Medulla oblongata (tissue), 1 donor: ENCODE measurements around the gene C1GALT1.
A peak's percentile ranks its signal among the peaks of the same experiment; 100 is the strongest.
"Not testable (repeated sequence)": the region's sequence is repeated elsewhere in the genome, so short reads cannot be mapped to it uniquely, and the experiment has no call there.

Experiments
- DNase-seq: peaks from one replicate; pipeline ENCODE4 v3.0.0-alpha.2; 2015; ENCODE audit errors: extremely low spot score

Gene C1GALT1

GRCh38 chr7:7169296-7169695 lies 13.0 kb upstream of the C1GALT1 start:
- DNase-seq = no peak

DNA sequence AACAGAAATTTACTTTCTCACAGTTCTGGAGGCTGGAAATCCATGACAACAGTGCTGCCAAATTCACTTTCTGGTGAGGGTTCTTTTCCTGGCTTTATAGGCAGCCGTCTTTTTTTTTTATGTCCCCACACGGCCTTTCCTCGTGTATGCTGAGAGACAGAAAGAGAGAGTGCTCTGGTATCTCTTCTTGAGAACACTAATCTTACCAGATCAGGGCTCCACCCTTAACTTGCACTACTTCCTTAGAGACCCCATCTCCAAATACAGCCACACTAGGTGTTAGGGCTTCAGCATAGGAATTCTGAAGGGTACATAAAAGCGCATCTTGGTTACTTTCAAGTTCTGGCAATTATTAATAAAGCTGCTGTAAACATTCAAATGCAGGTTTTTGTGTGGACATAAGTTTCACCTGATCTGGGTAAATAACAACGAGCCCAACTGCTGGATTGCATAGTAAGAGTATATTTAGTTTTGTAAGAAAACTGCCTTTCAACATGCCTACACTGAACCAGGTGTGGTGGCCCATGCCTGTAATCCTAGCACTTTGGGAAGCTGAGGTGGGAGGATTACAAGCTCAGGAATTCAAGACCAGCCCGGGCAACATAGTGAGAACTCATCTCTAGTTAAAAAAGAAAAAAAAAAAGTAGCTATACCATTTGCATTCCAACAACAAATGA lies 8.2 kb upstream of the C1GALT1 start:
- DNase-seq = no peak

GRCh38 chr7:7175075-7175695 lies 7.2 kb upstream of the C1GALT1 start:
- DNase-seq = no peak

DNA sequence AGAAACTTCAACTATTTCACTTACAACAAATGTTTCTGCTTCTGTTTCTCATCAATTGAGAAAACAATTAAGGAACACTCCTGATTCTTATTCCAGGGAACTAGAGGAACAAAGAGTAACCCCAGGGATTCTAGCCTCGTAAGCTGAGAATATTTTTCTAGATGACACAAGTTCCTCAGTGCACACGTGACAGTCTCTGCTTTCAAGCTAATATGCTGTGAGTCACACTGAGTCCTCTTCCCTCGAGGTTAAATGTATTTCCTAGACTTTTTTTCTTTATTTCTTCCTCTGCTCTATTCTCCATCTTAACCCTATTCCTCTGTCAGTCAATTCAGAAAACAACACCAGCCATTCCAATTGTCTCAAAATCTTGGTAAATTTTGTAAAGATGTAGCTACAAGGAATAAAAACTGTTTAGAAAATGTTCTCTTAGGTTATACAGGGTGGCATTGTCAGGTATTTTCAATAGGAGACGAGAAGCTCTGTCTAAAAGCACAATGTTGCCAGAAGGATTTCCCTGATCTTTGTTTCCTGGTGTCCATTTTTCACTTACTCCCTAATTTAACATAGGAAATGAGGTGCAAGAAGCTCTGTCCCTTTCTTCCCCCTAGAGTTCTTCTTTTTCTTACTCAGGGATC lies 5.8 kb upstream of the C1GALT1 start:
- DNase-seq = peak; percentile 52

GRCh38 chr7:7177044-7177517 lies 5.3 kb upstream of the C1GALT1 start:
- no peak for DNase-seq

GRCh38 chr7:7178081-7178480 lies 4.3 kb upstream of the C1GALT1 start:
- no peak for DNase-seq

DNA sequence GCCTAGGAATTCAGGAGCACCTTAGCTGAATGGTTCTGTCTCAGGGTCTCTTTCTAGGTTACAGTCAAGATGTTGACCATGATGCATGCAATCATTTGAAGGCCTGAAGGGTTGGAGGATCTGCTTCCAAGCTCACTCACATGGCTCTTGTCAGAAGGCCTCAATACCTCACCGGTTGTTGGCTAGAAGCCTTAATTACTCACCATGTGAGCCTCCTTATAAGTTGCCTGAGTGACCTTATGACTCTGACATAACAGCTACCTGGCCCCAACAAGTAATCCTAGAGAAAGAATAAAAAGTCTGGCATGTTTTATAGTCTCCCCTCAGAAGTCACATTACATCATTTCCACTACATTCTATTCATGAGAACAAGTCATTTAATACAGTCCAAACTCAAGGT lies 3.4 kb upstream of the C1GALT1 start:
- DNase-seq = no peak

DNA sequence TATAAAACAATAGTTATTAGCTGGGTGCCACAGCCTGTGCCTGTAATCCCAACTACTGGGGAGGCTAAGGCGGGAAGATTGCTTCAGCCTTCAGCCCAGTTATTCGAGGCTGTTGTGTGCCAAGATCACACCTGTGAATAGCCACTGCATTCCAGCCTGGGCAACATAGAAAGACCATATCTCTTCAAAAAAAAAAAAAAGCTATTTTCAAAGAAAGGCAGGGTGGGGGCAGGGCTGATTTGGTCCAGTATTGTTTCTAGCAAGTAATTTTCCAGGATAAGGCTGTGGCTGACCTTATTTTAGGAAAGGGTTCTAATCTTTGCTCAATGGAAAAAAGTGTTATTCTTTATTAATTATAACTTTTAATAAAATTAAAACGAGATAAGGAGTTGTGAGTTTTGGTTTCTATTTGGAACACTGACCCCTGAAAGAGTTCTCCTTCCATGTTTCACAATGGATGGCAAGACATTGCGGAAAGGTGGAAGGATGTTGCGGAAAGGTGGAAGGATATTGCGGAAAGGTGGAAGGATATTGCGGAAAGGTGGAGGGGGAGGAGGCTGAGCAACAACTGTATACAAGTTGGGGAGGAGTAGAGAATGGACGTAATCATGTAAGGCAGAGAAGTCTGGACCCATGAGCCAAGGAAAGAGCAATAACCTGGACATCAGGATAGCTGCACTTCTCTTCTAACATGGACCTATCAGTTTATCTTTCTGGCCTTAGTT lies 1.5 kb upstream of the C1GALT1 start:
- no peak for DNase-seq

GRCh38 chr7:7181519-7182155 lies 707 bp upstream of the C1GALT1 start:
- peak; percentile 81 for DNase-seq

DNA sequence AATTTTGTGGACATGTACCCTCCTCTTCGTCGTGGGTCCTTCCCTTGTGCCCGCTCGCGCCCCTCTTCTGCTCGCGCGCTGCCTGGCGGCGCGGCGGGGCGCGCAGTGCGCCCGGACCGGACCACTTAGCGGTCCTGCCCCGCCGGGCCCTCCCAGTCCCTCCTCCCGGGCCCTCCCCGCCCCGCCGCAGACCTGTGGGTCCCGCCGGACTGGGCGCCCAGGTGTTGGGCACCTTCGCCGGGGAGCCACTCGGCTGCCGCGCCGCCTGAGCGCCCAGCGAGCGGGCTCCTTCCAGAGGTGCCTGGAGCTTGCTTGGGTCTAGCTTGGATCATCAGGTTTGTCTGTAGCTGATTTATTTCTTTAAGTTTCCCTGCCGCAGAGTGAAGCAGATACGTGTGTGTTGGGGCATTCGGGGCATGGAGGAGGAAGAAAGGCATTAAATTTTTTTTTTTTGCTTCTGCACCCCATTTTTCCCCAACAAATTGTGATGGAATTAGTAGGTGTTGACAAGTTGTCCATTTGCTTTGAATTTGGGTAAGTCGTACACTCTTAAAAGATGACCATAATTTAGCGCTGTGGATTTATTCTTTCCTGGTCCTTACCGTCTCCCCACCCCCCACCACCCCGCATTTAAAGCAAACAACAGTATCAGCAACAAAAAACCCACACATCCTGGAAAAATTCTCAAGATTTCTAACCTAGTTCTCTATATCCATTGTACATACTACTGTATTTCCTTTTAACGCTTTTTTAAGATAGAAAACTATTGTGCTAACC lies 905 bp downstream of the C1GALT1 start:
- peak; percentile 45 for DNase-seq

DNA sequence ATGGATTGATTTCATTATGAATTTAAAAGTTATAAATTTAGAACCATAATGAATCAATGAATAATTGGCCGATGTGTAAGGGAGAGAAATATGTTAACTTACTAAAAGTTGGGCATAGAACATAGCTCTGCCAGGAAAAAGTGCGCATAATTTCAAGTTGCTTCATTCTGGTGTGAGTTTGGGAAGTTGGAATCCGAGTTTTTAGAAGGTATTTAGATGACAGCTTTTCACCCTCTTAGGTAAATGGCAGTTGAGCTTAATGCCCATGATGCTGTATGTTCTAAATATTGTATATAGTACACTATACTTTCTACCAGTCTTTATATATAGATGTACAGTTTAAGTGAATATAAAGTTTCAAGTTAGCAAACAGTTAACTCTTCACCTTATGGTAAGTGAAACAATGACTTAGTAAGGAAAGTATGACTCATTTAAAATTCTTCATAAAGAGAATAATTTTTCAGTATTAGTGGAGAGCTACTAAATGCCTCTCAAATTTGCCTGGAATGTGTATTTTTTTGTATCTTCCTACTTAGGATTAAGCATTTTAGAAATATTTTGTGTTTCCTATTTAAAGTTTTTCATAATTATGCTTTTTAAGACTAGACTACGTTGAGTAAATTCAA lies 1.6 kb downstream of the C1GALT1 start:
- peak; percentile 41 for DNase-seq

DNA sequence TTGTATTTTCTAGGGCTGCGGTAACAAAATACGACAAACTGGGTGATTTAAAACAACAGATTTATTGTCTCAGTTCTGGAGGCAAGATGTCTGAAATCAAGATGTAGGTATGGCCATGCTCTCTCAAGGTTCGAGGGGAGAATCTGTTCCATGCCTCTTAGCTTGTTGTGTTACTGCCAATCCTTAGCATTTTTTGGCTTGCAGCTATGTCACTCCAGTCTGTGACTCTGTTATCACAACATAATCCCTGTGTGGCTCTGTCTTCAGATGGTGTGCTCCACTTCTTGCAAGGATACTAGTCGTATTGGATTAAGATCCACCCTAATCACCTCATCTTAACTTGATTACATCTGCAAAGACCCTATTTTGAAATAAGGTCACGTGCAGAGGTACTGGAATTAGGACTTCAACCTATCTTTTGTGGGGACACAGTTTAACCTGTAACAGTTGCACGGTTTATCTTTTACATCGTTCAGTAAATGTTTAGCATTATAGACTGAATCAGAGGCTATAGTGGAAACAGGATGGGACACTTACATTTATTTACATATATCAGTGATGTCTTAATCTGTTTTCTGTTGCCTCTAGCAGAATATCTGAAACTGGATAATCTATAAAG lies 3.1 kb downstream of the C1GALT1 start:
- peak; percentile 34 for DNase-seq

DNA sequence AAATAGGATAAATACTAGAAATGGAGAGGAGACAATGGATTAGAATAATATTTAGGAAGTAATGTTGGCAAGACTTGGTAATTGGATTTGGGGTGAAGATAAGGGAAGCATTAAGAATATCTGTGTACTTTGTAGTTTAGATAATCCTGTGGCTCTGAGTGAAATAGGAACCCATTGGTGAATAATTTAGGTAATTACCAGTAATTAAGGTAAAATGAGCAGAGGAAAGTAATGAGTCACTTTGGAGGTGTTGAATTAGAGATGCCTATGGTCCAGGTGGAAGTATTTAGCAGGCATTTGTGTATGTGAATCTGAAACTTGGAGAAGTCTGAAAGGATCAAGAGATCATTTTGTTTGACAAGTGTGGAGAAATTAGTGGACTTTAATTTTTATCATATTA lies 5.7 kb downstream of the C1GALT1 start:
- no peak for DNase-seq

DNA sequence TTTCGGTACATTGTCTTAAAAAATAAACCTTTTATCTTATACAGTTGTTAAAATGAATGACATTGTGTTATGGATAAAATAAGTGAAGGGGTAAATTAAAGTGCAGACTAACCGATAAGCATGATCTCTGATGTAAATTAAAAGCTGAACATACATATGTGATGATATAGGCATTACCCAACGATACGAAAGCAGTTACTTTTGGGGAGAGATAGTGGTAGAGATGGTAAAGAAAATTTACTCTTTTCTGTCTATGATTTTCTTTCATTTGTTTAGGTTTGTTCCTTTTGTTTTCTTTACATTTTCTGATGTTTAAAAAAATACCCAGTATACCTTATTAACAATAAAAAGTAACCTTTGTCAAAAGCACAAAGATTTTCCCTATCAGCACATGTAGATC lies 6.4 kb downstream of the C1GALT1 start:
- DNase-seq = no peak

DNA sequence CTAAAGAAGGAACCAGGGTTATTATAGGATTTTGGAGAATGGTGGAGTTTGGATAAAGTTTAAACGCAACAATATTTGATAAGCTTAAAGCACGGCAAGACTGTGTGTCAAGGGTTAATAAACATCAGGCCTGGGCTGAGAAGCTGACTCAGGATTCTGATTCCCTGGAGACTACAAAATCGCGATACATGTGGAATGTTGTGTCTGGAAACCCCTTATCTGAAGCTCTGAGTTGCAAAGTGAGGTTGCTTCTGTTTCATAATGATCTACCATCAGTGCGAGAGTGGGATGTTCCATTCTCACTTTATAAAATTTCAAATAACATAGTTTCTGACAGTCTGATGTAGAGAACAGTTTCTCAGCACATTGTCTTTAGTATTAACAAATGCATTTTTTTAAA lies 7.8 kb downstream of the C1GALT1 start:
- DNase-seq = no peak

DNA sequence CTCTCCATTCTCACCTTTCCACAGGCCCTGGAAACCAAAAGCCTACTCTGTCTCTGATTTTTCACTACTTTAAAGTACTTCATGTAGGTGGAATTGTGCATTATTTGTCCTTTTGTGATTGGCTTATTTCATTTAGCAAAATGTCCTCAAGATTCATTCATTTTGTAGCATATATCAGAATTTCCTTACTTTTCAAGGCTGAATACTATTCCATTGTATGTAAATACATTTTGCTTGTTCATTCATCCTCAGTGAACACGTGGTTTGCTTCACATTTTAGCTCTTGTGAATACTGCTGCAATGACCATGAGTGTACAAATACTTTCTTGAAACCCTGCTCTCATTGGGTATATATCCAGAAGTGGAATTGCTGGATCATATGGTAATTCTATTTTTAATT lies 8.8 kb downstream of the C1GALT1 start:
- no peak for DNase-seq

DNA sequence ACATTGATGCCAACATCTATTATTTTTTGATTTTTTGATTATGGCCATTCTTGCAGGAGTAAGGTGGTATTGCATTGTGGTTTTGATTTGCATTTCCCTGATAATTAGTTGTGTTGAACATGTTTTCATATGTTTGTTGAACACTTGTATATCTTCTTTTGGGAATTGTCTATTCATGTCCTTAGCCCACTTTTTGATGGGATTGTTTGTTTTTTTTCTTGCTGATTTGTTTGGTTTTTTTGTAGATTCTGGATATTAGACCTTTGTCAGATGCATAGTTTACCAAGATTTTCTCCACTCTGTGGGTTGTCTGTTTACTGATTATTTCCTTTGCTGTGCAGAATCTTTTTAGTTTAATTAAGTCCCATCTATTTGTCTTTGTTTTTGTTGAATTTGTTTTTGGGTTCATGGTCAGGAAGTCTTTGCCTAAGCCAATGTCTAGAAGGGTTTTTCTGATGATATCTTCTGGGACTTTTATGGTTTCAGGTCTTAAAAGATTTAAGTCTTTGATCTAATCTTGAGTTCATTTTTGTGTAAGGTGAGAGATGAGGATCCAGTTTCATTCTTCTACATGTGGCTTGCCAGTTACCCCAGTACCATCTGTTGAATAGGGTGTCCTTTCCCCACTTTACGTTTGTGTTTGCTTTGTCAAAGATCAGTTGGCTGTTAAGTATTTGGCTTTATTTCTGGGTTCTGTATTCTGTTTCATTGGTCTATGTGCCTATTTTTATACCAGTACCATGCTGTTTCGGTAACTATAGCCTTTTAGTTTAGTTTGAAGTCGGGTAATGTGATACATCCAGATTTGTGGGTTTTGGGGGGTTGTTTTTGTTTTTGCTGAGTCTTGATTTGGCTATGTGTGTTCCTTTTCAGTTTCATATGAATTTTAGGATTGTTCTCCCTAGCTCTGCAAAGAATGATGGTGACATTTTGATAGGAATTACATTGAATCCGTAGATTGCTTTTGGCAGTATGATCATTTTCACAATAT lies 10.7 kb downstream of the C1GALT1 start:
- DNase-seq = not testable (repeated sequence)

GRCh38 chr7:7199592-7199991 lies 17.2 kb downstream of the C1GALT1 start:
- not testable (repeated sequence) for DNase-seq

GRCh38 chr7:7200255-7200654 lies 17.9 kb downstream of the C1GALT1 start:
- DNase-seq = not testable (repeated sequence)
